Astrocyte (in vitro differentiated cells and primary cell): Measurements from ENCODE around the gene WASF1. TPM values are rescaled to one million over a fixed set of nuclear protein-coding genes. Genes with fewer than 3 reads are reported as not detected.
A peak's percentile ranks its signal among the peaks of the same experiment; 100 is the strongest.
"Not testable (repeated sequence)": the region's sequence is repeated elsewhere in the genome, so short reads cannot be mapped to it uniquely, and the experiment has no call there.

Experiments used
- DNase-seq: peaks from one replicate; pipeline ENCODE4 v3.0.0-alpha.2; 2010; ENCODE audit warnings: low read depth
- FAIRE-seq: peaks from 2 replicates; lab custom pipeline; 2011; peaks lifted over from hg19 to GRCh38; lab: Jason Lieb, UNC
- H2AFZ ChIP-seq: 2 replicates; pipeline ENCODE4 v1.6.0; 2012; ENCODE audit warnings: low read depth, low read length, inconsistent platforms
- H3K27ac ChIP-seq: 2 replicates; pipeline ENCODE4 v1.5.1; 2011; ENCODE audit warnings: low read depth, low read length, inconsistent platforms
- H3K27me3 ChIP-seq: 2 replicates; pipeline ENCODE4 v1.6.0; 2011; ENCODE audit warnings: low read length, inconsistent platforms; ENCODE audit not compliant: insufficient read depth
- H3K36me3 ChIP-seq: 2 replicates; pipeline ENCODE4 v1.5.1; 2011; ENCODE audit warnings: low read length, inconsistent platforms; ENCODE audit not compliant: insufficient read depth
- H3K4me1 ChIP-seq: 2 replicates; pipeline ENCODE4 v1.5.1; 2011; ENCODE audit warnings: low read length, inconsistent platforms; ENCODE audit not compliant: insufficient read depth
- H3K4me2 ChIP-seq: 2 replicates; pipeline ENCODE4 v1.6.0; 2012; ENCODE audit warnings: low read length, inconsistent platforms
- H3K4me3 ChIP-seq: 2 replicates; pipeline ENCODE4 v1.5.1; 2011; ENCODE audit warnings: low read depth, mild to moderate bottlenecking, low read length, inconsistent platforms; ENCODE audit not compliant: insufficient read depth
- H3K79me2 ChIP-seq: 2 replicates; pipeline ENCODE4 v1.6.0; 2012; ENCODE audit warnings: mild to moderate bottlenecking, low read length, inconsistent platforms; ENCODE audit not compliant: insufficient read depth
- H3K9ac ChIP-seq: 2 replicates; pipeline ENCODE4 v1.6.0; 2012; ENCODE audit warnings: mild to moderate bottlenecking, low read length, inconsistent platforms
- H3K9me3 ChIP-seq: 2 replicates; pipeline ENCODE4 v1.5.1; 2012; ENCODE audit warnings: low read depth, mild to moderate bottlenecking, low read length, inconsistent platforms; ENCODE audit not compliant: insufficient read depth
- H4K20me1 ChIP-seq: 2 replicates; pipeline ENCODE4 v1.6.0; 2012; ENCODE audit warnings: low read length, inconsistent platforms; ENCODE audit not compliant: insufficient read depth
- H3K27ac Mint-ChIP-seq: one replicate; pipeline ENCODE4 v1.8.0; 2021; ENCODE audit warnings: mild to moderate bottlenecking, mixed read lengths; ENCODE audit not compliant: unreplicated experiment
- H3K27me3 Mint-ChIP-seq: one replicate; pipeline ENCODE4 v1.8.0; 2021; ENCODE audit warnings: low read depth, mixed read lengths; ENCODE audit not compliant: unreplicated experiment
- H3K36me3 Mint-ChIP-seq: one replicate; pipeline ENCODE4 v1.8.0; 2021; ENCODE audit warnings: low read depth, mixed read lengths; ENCODE audit not compliant: unreplicated experiment
- H3K4me1 Mint-ChIP-seq: one replicate; pipeline ENCODE4 v1.8.0; 2021; ENCODE audit warnings: low read depth, mixed read lengths; ENCODE audit not compliant: unreplicated experiment
- H3K4me3 Mint-ChIP-seq: one replicate; pipeline ENCODE4 v1.8.0; 2021; ENCODE audit warnings: mild to moderate bottlenecking, moderate library complexity, mixed read lengths; ENCODE audit not compliant: unreplicated experiment
- H3K9me3 Mint-ChIP-seq: one replicate; pipeline ENCODE4 v1.8.0; 2021; ENCODE audit warnings: mild to moderate bottlenecking, mixed read lengths; ENCODE audit not compliant: unreplicated experiment
- CTCF ChIP-seq: IDR thresholded peaks from 2 replicates; pipeline ENCODE4 v1.5.1; 2011; ENCODE audit warnings: low read depth, mild to moderate bottlenecking, inconsistent platforms, low read length, moderate library complexity; ENCODE audit not compliant: insufficient read depth
- EZH2 ChIP-seq: IDR thresholded peaks from 2 replicates; pipeline ENCODE4 v1.6.1; 2012; ENCODE audit warnings: mild to moderate bottlenecking, low read length, inconsistent platforms; ENCODE audit not compliant: insufficient read depth
- total RNA-seq: library from RNA; stranded (reverse); gene quantifications from 2 replicates; pipeline ENCODE4 v1.2.1, GENCODE V29; 2021

Gene WASF1
- total RNA-seq, 1 donor from 2014 or later = 29.3 TPM

- no peak overlapping the region for H3K27ac ChIP-seq
- H4K20me1 ChIP-seq = no peaks in the 10 kb centered on the region
- TF ChIP-seq EZH2 = no peak
- no peak for TF ChIP-seq CTCF
- H3K79me2 ChIP-seq = no peaks in the 10 kb centered on the region
- H3K9me3 Mint-ChIP-seq = no peaks in the 10 kb centered on the region
- H3K4me1 Mint-ChIP-seq = peaks cover 6% of the 10 kb centered on the region
- H3K27ac Mint-ChIP-seq = no peak overlapping the region
- no peaks in the 10 kb centered on the region for H3K27me3 Mint-ChIP-seq
- FAIRE-seq = no peak
- H2AFZ ChIP-seq = no peak overlapping the region
- DNase-seq = peak; percentile 42
- H3K36me3 ChIP-seq = no peaks in the 10 kb centered on the region
- no peak overlapping the region for H3K4me2 ChIP-seq
- no peak overlapping the region for H3K9ac ChIP-seq
- H3K27me3 ChIP-seq = no peaks in the 10 kb centered on the region
- H3K36me3 Mint-ChIP-seq = peaks cover 2% of the 10 kb centered on the region
- H3K9me3 ChIP-seq = no peaks in the 10 kb centered on the region
- H3K4me3 ChIP-seq = no peak overlapping the region
- no peaks in the 10 kb centered on the region for H3K4me1 ChIP-seq
- no peak overlapping the region for H3K4me3 Mint-ChIP-seq
These were observed 104.1 kb downstream of the WASF1 start for GRCh38 chr6:110075406-110075805.

GRCh38 chr6:110073474-110073873, 106.0 kb downstream of the WASF1 start:
- not testable (repeated sequence) for H3K27ac Mint-ChIP-seq, H3K9ac ChIP-seq, H3K4me3 Mint-ChIP-seq, H2AFZ ChIP-seq, H3K4me1 ChIP-seq, H3K9me3 ChIP-seq, H3K79me2 ChIP-seq, H3K27me3 Mint-ChIP-seq, H4K20me1 ChIP-seq, H3K27me3 ChIP-seq, H3K27ac ChIP-seq, DNase-seq, H3K36me3 ChIP-seq, FAIRE-seq, H3K4me3 ChIP-seq, H3K36me3 Mint-ChIP-seq, H3K4me1 Mint-ChIP-seq, H3K9me3 Mint-ChIP-seq, H3K4me2 ChIP-seq

- no peaks in the 10 kb centered on the region for H3K4me1 ChIP-seq
- H3K36me3 ChIP-seq = no peaks in the 10 kb centered on the region
- H3K4me3 ChIP-seq = no peak overlapping the region
- Mint-ChIP-seq H3K27ac (no peak overlapping the region), H3K36me3 (peaks cover 3% of the 10 kb centered on the region), H3K27me3 (peaks cover 13% of the 10 kb centered on the region), H3K9me3 (no peaks in the 10 kb centered on the region), H3K4me1 (peaks cover 3% of the 10 kb centered on the region), H3K4me3 (no peak overlapping the region)
- H3K27me3 ChIP-seq = peaks cover 2% of the 10 kb centered on the region
- no peaks in the 10 kb centered on the region for H3K9me3 ChIP-seq
- DNase-seq (no peak), FAIRE-seq (no peak)
- H3K9ac ChIP-seq = no peak overlapping the region
- no peak overlapping the region for H3K4me2 ChIP-seq
- TF ChIP-seq CTCF = no peak
- TF ChIP-seq EZH2 = no peak
- no peaks in the 10 kb centered on the region for H3K79me2 ChIP-seq
- H4K20me1 ChIP-seq = no peaks in the 10 kb centered on the region
- H3K27ac ChIP-seq = no peak overlapping the region
- no peak overlapping the region for H2AFZ ChIP-seq
These were observed 110.9 kb downstream of the WASF1 start for GRCh38 chr6:110068592-110068967.
